B cell (primary cell): ENCODE measurements around the gene IKZF3.

ENCODE experiments used
- CTCF ChIP-seq: fragments of 200-600 bp; IDR thresholded peaks from one replicate; pipeline ENCODE4 v1.8.0; 2022; ENCODE audit warnings: antibody characterized with exemption, mild to moderate bottlenecking
- EZH2 ChIP-seq: IDR thresholded peaks from 2 replicates; pipeline ENCODE4 v1.6.1; 2012; ENCODE audit warnings: borderline replicate concordance, low read depth, mild to moderate bottlenecking, moderate library complexity, low read length; ENCODE audit not compliant: insufficient read depth, poor library complexity, severe bottlenecking

- TF ChIP-seq CTCF: no peak
- no peak for TF ChIP-seq EZH2
Observed at GRCh38 chr17:39894681-39895376, 30.7 kb upstream of the IKZF3 start.
